Effector memory CD4-positive, alpha-beta T cell (primary cell): Measurements from ENCODE around the gene KCND1.
"Not testable (repeated sequence)": the region's sequence is repeated elsewhere in the genome, so short reads cannot be mapped to it uniquely, and the experiment has no call there.

Source experiments
- DNase-seq, 3 donors: peaks; one replicate each; pipeline ENCODE4 v3.0.0-alpha.2; 2020
- H3K27ac ChIP-seq: 2 replicates; pipeline ENCODE4 v1.7.0; 2013; ENCODE audit warnings: mild to moderate bottlenecking, low read length, moderate library complexity; ENCODE audit not compliant: insufficient read depth, poor library complexity, severe bottlenecking
- H3K27me3 ChIP-seq: replicated peaks from 2 replicates; pipeline ENCODE4 v1.7.0; 2013; ENCODE audit warnings: mild to moderate bottlenecking, low read length; ENCODE audit not compliant: insufficient read depth, control insufficient read depth, poor library complexity, severe bottlenecking
- H3K36me3 ChIP-seq: 2 replicates; pipeline ENCODE4 v1.7.0; 2013; ENCODE audit warnings: mild to moderate bottlenecking, low read length, moderate library complexity; ENCODE audit not compliant: control insufficient read depth, insufficient read depth
- H3K4me1 ChIP-seq: 2 replicates; pipeline ENCODE4 v1.7.0; 2013; ENCODE audit warnings: low read length, mild to moderate bottlenecking; ENCODE audit not compliant: control insufficient read depth, insufficient read depth, poor library complexity, severe bottlenecking
- H3K4me3 ChIP-seq: 2 replicates; pipeline ENCODE4 v1.7.0; 2013; ENCODE audit warnings: low read length, low read depth, mild to moderate bottlenecking; ENCODE audit not compliant: insufficient read depth, poor library complexity, severe bottlenecking
- H3K9me3 ChIP-seq: 2 replicates; pipeline ENCODE4 v1.7.0; 2013; ENCODE audit warnings: mild to moderate bottlenecking, low read length, moderate library complexity; ENCODE audit not compliant: control insufficient read depth

KCND1 gene

GRCh38 chrX:48997865-48998264 lies 26.2 kb upstream of the KCND1 start:
- Histone ChIP-seq H3K27me3 (no peaks in the 10 kb centered on the region), H3K27ac (no peak overlapping the region), H3K4me1 (peaks cover 2% of the 10 kb centered on the region), H3K36me3 (peaks cover 24% of the 10 kb centered on the region), H3K9me3 (no peaks in the 10 kb centered on the region), H3K4me3 (no peak overlapping the region)
- DNase-seq = no peak

- Histone ChIP-seq H3K27me3 (no peaks in the 10 kb centered on the region), H3K27ac (no peak overlapping the region), H3K36me3 (peaks cover 26% of the 10 kb centered on the region), H3K4me3 (no peak overlapping the region), H3K9me3 (no peaks in the 10 kb centered on the region), H3K4me1 (peaks cover 2% of the 10 kb centered on the region)
- DNase-seq = no peak
These were observed 25.8 kb upstream of the KCND1 start for GRCh38 chrX:48997455-48997854.

DNA sequence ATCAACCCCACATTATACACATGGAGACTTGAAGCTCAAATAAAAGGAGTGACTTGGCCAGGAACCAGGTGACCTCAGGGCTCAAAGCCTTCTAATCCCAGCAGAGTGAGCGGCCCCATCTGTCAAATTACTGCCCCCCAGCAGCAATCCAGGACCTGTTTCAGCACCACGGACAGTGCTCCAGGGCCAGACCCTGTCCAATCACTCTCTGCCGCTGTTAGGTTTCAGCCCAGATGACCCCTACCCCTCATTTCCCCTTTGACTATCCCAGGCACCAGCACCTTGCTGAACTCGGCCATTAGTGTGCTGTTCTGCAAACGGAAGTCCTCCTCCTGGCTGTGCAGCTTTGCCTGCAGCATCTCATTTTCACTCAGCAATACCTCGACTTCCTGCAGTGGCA lies 25.3 kb upstream of the KCND1 start:
- Histone ChIP-seq H3K36me3 (peaks cover 30% of the 10 kb centered on the region), H3K27me3 (no peaks in the 10 kb centered on the region), H3K4me1 (peaks cover 2% of the 10 kb centered on the region), H3K4me3 (no peak overlapping the region), H3K9me3 (no peaks in the 10 kb centered on the region), H3K27ac (no peak overlapping the region)
- DNase-seq = no peak

DNA sequence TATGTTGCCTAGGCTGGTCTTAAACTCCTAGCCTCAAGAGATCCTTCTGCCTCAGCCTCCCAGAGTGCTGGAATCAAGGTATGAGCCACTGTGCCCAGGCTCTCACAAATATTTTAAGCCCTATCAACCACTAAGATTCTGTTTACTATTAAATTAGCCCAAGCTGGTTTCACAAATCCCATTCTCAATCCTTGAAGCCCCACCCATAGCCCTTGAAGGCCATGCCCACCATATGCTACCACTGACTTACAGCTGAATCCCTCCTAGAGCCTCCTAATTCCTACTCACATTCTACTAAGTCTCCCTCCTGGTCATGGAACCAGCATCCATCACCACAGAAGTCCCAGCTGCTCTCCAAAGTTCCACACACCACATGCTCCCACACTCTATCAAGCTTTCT lies 20.7 kb upstream of the KCND1 start:
- no peak for DNase-seq
- H3K36me3 ChIP-seq = peaks cover 34% of the 10 kb centered on the region
- H3K4me3 ChIP-seq = no peak overlapping the region
- no peaks in the 10 kb centered on the region for H3K4me1 ChIP-seq
- H3K27me3 ChIP-seq = no peaks in the 10 kb centered on the region
- no peaks in the 10 kb centered on the region for H3K9me3 ChIP-seq
- H3K27ac ChIP-seq = no peak overlapping the region

DNA sequence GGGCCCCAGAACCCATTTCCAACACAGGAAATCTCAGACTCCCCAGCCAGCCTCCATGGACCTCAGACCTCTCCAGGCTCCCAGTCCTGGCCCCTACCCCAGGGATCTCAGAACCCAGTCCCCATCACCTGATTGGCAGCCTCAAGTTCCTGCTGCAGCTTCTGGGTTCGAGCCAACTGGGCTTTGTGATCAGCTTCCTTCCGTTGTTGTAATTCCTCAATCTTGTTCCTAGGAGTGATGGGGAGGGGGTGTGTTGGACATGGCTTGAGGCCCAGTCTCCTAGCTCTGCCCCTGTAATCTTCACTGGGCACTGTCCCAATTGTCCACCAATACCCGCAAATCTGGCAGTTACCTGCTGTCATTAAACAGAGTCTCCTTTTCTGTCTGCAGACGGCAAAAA lies 17.8 kb upstream of the KCND1 start:
- no peak overlapping the region for H3K4me3 ChIP-seq
- no peak overlapping the region for H3K27ac ChIP-seq
- no peaks in the 10 kb centered on the region for H3K4me1 ChIP-seq
- H3K36me3 ChIP-seq = peaks cover 32% of the 10 kb centered on the region
- H3K9me3 ChIP-seq = no peaks in the 10 kb centered on the region
- no peak for DNase-seq
- H3K27me3 ChIP-seq = no peaks in the 10 kb centered on the region

DNA sequence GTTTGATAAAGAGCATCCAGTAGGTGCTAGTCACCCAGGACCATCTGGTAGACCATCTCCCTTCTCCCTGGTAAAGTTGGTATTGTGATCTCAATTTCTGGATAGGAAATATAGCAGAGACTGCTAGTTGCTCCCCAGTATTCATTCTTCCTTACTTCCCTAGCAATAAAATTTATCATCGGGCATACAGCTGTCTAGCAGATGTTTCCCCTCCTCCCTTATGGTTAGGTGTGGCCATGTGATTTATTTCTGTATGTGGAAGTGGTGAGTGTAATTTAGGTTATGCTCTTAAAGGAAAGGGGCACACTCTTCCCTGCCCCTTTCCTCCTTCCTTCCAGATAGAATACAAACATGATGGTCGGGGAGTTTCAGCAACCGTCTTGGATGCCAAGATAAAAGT lies 12.3 kb upstream of the KCND1 start:
- Histone ChIP-seq H3K27ac (no peak overlapping the region), H3K9me3 (no peaks in the 10 kb centered on the region), H3K27me3 (no peaks in the 10 kb centered on the region), H3K4me1 (no peaks in the 10 kb centered on the region), H3K4me3 (no peak overlapping the region), H3K36me3 (peaks cover 34% of the 10 kb centered on the region)
- no peak for DNase-seq

DNA sequence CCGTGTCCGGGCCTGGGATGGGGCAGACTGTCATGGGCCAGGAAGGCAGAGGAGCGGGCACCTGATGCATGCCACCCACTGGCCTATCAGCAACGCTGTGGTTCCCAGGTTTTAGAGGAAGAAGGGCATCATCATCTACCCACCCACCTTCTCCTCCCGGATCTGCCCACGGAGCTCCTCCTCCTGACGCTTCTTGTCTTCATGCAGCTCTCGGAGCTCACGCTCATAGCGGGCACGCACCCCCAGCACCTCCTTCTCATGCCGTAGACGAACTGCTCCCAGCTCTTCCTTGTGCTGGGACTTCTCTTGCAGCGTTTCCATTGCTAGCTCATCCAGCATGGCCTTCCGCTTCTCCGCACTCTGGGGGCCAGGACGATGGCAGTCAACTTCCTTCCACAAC lies 11.4 kb upstream of the KCND1 start:
- Histone ChIP-seq H3K27me3 (no peaks in the 10 kb centered on the region), H3K4me1 (no peaks in the 10 kb centered on the region), H3K4me3 (no peak overlapping the region), H3K36me3 (peaks cover 37% of the 10 kb centered on the region), H3K9me3 (no peaks in the 10 kb centered on the region), H3K27ac (no peak overlapping the region)
- DNase-seq = no peak

DNA sequence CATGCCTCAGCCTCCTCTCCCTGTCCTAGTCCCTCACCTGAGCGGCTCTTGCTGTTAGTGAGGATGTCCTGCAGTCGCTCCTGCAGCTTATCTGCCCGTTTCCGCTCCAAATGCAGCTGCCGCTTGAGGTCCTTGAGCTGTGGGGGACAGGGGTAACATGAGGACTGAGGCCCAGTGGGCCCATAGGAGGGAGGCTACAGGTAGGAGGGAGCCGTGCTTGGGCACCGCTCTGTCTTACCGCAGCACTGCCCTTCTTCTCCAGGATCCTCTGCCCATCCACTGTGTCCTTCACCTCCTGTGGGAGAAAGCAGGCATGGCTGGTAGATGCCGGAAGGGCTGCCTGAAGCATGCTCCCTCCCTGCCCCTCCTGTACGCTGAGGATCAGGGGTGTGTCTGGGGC lies 9.5 kb upstream of the KCND1 start:
- no peak overlapping the region for H3K27ac ChIP-seq
- no peaks in the 10 kb centered on the region for H3K9me3 ChIP-seq
- H3K4me3 ChIP-seq = no peak overlapping the region
- H3K27me3 ChIP-seq = no peaks in the 10 kb centered on the region
- H3K4me1 ChIP-seq = no peaks in the 10 kb centered on the region
- H3K36me3 ChIP-seq = peaks cover 37% of the 10 kb centered on the region
- no peak for DNase-seq

- not testable (repeated sequence) for H3K4me3 ChIP-seq, H3K4me1 ChIP-seq, H3K27me3 ChIP-seq, H3K9me3 ChIP-seq, H3K27ac ChIP-seq, DNase-seq
- H3K36me3 ChIP-seq = peaks cover 32% of the 10 kb centered on the region
These were observed 8.7 kb upstream of the KCND1 start for GRCh38 chrX:48980341-48980740.

DNA sequence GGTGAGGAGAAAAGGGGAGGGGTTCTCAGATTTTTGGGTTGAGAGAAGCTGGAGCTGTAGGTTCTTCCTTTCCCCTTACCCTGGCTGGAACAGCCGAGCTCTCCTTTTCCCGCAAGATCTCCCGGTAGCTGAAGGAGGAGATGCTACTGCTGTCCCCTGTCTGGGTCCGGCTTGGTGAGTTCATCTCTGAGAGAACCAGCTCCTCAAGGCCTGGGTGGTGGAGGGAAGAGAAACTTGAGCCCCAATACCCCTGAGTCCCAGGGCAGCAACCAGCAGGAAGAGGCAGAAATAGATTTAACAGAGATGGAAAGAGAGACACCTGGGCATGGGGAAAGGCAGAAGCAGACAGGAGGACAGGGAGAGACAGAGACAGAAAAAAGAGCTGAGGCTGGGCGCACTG lies 6.6 kb upstream of the KCND1 start:
- no peaks in the 10 kb centered on the region for H3K9me3 ChIP-seq
- peaks cover 23% of the 10 kb centered on the region for H3K36me3 ChIP-seq
- H3K27me3 ChIP-seq = no peaks in the 10 kb centered on the region
- no peaks in the 10 kb centered on the region for H3K4me1 ChIP-seq
- no peak overlapping the region for H3K4me3 ChIP-seq
- no peak overlapping the region for H3K27ac ChIP-seq
- no peak for DNase-seq

GRCh38 chrX:48976086-48976485 lies 4.4 kb upstream of the KCND1 start:
- H3K27ac ChIP-seq = no peak overlapping the region
- H3K36me3 ChIP-seq = peaks cover 9% of the 10 kb centered on the region
- H3K4me1 ChIP-seq = no peaks in the 10 kb centered on the region
- H3K27me3 ChIP-seq = no peaks in the 10 kb centered on the region
- no peak overlapping the region for H3K4me3 ChIP-seq
- no peak for DNase-seq
- H3K9me3 ChIP-seq = no peaks in the 10 kb centered on the region
